GM18507 (cell line): ENCODE data around the gene UBA6.
"Not testable (repeated sequence)": the region's sequence is repeated elsewhere in the genome, so short reads cannot be mapped to it uniquely, and the experiment has no call there.

Experiments used
- DNase-seq: peaks from one replicate; pipeline ENCODE4 v3.0.0; 2011; ENCODE audit warnings: low read depth; ENCODE audit not compliant: insufficient read length; ENCODE audit errors: extremely low spot score
- FAIRE-seq: peaks from 2 replicates; lab custom pipeline; 2011; peaks lifted over from hg19 to GRCh38; lab: Jason Lieb, UNC

The UBA6 gene

DNA sequence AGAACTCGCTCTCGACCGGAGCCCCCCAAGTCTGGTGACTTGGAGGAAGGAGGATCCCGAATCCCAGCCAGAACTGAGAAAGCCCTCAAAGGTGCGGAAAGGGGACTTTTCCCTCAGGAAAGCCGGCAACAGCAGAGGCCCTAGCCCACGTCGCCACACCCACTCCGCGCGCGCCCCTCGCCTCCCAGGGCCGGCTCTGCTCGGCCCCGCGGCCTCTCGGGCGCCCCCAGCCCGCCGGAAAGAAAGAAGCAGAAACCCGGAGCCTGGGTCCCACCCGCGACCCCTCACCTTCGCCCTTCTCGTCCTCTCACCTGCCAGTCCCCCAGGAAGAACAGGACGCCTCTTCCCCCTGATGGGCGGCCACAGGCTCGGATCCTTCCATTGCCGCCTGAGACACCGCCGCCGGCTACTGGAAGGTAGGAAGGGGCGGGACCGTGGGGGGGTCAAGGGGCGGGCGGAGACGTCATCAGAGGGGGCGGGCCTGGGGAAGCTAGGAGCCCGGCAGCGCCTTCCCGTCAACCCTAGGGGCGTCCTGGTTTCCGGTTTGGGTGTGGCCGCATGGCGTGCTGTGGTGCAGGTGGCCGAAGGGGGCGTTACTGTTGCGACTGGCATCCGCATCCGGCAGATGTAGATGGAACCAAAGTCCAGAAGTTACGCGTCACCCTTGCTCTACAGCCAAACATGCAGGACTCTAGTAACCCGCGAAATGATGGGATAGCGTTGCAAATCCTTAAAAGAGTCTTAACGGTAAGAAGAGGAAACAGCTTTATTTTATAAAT, at the start of gene UBA6:
TSS of gene UBA6 (minus strand) at position 418 of the 779 bp plus-strand sequence. CDS start at position 382, 36 bp downstream.
- FAIRE-seq: peak; percentile 99

DNA sequence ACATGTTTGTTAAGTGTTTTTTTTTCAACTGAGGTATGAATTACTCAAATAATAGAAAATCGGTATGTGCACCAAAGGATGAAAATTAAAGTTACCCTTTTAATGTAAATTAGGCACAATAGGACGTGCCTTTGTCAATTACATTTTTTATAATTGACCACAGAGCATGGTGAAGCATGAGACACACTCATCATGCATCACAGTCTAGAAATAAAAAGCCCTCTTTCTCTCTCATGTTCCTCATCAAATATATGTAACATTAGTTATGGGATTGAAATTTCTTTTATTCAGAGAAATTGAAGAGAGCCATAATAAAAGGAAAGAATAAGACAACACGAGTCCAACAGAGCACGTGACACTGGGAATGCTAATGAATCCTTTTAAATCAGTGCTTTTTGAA, 49.7 kb upstream of the UBA6 start:
- DNase-seq: no peak
- no peak for FAIRE-seq

More for the DNA sequence above, at the start of gene UBA6:
- DNase-seq: peak; percentile 91

DNA sequence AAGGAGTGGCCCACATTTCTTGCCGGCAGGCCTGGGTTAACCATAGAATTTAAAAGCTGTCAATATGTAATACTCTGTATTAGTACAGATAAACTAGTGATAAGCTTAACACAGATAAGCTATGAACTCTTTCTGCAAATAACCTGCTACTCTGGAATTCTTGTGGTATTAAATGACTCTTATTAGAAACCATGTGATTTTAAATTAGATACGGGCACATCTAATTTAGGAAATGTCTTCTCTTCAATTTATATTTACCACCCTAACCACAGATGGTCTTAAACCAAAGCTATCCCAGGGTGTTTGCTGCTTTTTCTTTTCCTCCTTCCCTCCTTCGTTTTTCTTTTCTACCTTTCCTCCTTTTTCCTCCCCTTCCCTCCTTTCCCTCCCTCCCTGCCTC, 48.3 kb upstream of the UBA6 start:
- FAIRE-seq (no peak), DNase-seq (no peak)

DNA sequence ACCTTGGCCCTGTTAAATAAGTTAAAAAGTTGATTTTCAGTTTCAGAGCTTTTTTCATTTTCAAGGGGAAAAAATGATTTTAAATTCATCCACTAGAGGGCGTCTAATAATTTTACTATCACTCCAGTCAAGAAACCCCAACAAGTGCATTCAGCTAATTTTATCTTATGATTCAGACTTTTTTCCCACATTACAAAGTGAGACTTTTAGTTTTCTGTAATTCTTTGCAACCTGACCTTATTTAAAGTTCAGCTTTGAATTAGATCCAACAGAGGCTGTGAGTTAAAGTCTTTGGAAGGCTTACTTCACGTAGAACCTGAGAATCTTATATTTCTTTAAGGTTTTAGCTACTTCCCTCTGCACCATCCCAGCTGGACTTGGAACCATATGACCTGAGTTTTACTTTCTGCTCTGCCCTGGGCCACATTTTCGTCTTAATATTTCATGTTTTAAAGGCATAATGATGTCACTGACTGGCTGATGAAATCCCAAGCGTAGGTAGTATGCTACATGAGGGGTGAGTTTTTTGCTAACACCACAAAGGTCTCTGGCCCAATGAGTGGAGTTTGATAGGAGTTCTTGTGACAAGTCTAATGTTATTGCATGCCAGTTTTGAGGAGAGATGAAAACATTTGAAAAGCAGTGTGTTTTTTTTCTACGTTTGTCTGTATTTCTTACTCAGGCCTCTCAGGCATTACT, 46.0 kb upstream of the UBA6 start:
- peak; percentile 82 for FAIRE-seq
- DNase-seq: no peak

DNA sequence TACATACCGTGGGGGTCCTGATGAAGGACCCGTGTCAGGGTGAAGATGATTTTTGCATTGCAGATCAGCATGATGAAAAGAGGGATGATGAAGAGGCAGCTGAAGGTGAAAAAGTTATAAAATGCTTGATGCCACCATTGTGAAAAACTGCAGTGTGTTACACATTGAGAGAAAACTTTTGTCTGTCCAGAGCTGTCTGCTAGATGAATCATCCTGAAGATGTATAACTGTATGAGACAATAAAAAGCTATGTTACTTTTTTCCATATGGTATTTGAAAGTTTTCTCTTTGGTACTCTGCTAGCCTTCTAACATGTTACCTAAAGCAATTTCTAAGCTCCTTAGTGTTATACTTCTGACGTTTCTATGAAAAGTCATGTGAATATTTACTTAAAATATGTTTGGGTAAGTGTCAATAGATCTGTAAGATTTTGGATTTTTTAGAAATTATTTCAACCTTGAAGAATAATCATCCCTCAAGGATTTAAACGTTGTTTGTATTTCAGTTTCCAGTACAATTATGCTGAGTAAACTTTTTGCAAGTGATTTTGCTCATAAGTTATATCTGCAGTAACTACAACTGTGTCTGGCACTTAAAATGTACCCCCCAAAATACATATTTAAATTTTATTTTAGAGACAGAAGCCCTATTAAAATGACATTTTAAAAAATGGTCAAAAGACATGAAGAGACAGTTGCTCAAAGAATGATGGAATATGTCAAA, 43.8 kb upstream of the UBA6 start:
- FAIRE-seq: no peak
- no peak for DNase-seq

DNA sequence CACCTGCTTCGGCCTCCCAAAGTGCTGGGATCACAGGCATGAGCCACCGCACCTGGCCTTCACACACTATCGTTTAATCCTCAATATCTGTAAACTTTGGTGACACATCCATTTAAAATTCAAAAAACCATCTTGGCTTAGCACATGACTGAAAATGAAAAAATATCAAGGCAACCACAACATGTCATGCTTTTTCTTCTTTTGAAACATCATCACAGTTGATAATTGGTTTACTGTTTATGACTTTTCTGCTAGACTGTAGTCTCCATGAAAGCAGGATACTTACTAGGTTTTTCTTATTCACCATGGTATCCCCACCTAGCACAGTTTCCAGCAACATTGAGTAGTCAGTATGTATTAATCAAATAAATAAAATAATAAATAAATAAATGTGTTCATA, 42.2 kb upstream of the UBA6 start:
- no peak for DNase-seq
- no peak for FAIRE-seq

DNA sequence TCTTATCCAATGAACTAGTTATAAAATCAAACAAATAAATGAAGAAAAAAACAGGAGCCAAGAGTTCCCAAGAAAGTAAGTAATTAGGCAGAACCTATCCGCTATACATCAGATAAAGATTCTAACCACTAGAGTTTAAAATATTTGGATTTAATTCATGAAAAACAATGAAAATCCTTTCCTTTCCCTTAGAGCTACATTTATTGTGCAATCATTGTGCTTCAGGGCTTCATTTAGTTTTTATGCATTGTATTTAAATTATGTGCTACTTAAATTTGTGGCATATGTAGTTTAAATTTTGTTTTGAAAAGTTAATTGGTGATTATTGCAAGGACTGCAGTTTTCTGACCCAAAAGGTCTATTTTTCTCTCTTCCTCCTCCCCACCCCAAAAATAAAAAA, 35.3 kb upstream of the UBA6 start:
- DNase-seq (no peak), FAIRE-seq (no peak)

DNA sequence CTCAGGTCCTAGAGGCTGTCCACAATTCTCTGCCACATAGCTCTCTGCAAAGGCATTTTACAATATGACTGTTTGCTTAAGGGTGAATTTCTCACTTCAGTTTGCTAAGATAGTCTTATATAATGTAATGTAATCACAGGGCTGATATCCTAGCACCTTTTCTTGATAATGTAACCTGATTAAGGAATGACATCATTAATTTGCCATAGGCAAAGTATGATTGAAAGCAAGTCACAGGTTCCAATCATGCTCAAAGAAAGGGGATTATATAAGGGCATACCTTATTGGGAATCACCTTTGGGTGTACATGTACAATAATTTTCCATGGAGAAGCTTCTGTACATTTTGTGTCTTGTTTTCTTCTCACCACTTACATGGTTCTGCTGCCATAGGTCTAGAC, 34.4 kb upstream of the UBA6 start:
- no peak for FAIRE-seq

DNA sequence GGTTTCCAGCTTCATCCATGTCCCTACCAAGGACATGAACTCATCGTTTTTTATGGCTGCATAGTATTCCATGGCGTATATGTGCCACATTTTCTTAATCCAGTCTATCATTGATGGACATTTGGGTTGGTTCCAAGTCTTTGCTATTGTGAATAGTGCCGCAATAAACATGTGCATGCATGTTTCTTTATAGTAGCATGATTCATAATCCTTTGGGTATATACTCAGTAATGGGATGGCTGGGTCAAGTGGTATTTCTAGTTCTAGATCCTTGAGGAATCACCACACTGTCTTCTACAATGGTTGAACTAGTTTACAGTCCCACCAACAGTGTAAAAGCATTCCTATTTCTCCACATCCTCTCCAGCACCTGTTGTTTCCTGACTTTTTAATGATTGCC, 29.6 kb upstream of the UBA6 start:
- DNase-seq, FAIRE-seq: not testable (repeated sequence)

More for the DNA sequence above, 34.4 kb upstream of the UBA6 start:
- DNase-seq: no peak

DNA sequence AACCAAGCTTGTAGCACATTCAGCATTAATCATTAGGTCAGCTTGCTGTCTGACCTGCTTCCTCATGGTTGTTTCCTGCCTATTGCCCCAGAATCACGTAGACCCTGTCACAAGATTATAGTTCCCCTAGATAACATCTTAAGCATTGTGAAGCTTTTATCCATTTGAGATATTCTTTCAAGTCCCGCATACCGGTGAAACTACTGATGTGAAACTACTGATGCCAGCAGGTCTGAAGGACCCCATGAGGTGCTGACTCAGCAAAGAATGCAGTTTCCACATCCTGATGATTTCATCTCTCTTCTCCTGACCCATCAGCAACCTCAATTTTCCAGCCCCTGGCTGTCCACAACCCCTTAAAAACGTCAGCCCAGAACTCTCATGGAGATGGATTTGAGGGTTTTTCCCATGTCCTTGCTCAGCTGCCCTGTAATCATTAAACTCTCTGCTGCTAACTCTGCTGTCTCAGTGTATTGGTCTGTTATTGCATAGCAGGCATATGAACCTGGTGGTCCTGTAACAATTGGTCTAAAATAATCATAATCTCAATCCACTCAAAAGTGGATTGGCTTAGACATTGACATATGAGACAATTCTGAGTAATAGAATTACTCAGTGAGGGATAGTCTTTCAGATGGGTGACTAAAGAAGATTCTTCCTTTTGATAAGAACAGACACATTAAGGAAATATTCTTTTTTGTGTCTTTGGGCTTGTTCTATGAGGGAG, 26.3 kb upstream of the UBA6 start:
- DNase-seq: no peak
- no peak for FAIRE-seq

DNA sequence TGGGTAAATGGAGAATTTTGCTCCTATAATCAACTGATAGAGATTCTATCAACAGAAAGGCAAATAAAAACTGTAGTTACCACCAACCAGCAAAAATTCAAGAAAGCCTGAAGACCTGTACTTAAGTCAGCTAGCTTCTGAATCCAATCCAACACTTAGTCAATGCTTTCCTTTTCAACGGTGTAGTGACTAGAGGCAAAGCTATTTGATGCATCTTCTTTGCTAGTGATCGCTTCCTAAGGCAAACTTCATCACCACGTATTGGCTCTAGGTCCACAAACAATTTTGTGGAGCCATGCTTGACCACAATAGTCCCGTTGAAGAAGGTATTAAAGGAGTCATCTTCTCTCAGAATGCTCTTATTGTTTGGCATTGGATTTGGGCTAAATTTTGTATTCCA, 25.0 kb upstream of the UBA6 start:
- FAIRE-seq: no peak

DNA sequence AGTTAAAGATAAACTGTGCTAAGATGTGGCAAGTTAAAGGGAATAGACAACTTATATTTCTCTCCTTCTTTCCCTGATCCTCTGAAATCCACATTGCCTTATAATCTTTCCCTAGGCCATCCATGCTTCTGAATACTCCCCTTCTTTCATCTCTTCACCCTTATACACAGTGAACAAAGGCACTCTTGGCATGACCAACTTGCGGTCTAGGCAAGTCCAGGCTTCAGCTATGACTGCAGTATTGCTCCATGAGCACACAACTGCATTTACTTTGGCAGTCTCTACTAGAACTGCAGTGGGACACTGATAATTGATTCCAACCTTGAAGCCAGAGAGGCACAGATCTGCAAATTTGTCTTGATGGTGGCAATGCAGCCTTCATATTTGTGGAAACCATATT, 24.2 kb upstream of the UBA6 start:
- no peak for DNase-seq
- FAIRE-seq: no peak

More for the DNA sequence above, 25.0 kb upstream of the UBA6 start:
- no peak for DNase-seq

DNA sequence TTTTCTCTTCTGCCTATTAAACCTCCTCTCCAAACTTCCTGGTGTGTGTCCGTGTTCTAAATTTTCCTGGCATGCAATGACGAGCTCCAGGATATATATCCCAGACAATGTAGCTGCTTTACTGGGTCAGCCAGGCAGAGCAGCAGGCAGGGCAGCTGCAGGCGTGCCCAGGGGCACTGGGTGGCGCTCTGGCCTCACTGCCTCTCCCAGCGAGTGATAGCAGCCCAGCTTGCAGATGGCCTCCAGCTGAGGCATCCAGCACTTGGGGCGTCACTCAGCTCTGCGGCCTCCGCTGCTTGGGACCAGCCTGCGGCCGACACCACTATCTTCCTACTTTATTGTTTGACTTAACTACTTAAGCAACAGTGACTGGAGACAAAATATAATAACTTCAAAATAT, 23.0 kb upstream of the UBA6 start:
- FAIRE-seq (no peak), DNase-seq (no peak)

DNA sequence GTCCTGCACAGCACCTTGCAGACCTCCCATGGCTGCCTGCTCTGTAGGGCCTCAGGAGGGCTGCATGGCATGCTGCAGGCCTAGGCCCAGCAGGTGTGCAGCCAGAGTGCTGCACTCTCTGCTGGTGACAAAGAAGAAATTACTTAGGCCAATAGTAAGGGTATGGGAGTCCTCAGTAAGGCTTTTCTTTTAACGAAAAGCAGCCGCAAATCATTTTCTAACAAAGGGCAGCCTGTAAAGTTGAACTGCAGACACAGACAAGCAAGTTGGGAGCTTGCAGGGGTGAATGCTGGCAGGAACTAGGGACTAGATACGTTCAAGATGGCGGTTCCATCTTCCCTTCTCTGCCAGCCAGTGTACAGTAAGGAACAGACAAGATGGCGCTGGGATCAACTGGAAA, 22.4 kb upstream of the UBA6 start:
- DNase-seq (no peak), FAIRE-seq (no peak)

DNA sequence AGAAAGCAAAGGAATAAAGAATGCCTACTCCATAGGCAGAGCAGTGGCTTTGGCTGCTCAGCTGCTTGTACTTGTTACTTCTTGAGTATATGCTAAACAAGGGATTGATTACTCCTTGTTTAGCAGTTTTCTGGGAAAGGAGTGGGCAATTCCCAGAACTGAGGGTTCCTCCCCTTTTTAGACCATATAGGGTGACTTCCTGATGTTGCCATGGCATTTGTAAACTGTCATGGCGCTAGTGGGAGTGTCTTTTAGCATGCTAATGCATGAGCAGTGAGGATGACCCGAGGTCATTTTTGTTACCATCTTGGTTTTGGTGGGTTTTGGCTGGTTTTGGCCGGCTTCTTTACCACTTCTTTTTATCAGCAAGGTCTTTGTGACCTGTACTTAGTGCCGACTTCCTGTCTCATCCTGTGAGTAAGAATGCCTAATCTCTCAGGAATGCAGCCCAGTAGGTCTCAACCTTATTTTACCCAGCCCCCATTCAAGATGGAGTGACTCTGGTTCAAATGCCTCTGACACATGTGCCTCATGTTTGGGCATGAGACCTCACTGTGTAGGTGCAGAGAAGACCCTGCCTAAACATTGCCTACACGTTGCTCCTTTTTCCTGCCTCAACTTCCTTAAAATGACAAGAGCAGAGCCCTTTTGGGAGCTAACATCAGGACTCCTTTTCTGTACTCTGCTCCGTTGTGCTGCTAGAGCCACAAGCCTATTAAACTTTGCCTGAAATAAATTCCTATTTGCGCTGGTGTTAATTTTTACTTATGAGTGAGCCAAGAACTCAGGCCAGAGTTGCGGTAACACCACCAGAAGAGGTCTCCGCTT, 21.0 kb upstream of the UBA6 start:
- FAIRE-seq: no peak
- DNase-seq: no peak

DNA sequence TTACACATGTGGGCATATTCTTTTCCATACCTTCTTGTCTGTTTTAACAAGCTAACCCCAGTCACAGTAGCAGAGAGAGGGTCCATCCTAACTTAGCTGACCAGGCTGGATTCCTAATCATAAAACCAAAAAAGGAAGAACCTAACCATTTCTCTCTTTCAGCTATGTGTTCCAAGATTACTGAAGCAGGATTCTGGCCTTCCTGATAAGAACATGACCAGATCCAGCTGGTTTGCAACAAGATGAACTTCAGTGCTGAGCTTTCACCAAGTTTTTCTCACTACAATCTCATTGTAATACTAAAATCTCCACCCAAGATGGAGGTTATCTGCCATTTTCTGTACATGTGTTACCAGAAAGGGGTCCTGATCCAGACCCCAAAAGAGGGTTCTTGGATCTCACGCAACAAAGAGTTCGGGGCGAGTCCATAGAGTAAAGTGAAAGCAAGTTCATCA, 20.4 kb upstream of the UBA6 start:
- no peak for DNase-seq
- no peak for FAIRE-seq

DNA sequence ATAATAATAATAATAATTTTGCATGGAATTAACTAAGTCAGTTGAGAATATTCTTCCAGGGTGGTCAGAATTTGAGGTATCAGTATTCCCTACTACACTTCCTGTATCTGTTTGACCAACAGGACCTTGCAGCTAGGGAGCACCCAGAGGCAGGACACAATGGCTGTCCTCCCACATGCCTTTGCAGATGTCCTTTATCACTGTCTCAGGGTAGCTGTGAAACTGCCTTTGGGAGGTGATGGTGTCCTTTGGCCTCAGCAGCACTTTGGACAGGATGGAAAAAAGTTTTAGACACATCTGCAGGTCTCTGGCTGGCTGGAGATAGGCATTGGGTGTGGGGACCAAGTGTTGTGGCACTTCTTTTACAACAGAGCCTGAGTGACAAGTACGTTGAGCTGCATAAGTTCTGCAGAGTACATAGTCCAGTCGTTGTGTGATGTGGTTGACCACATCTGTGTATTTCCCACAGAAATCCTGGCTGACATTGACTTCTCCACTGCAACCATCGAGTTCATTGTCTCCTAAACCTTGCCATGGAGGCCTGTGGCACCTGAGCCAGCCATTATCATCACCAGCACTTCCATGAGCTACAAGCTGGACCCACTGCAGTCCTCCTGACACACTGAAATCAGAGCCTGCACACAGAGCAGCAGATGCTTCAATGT, 19.1 kb upstream of the UBA6 start:
- no peak for DNase-seq
- FAIRE-seq: no peak

DNA sequence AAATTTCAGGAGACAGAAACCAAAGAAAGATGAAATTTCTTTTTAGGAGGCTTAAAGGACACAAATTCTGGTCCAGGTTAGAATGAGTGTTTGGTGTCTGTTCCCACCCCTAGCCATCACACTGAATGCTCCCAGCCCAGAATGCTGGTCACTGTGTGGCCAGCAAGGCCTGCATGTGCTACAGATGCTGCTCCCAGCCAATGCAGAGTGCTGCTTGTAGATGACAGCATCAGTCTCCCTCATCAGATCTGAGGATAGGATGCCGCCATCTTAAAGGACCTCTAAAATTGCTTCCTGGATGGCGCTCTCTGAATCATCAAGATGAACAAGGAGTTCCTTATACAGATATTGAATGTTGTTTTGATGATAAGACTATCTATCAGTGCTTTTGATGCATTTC, 17.9 kb upstream of the UBA6 start:
- no peak for FAIRE-seq

More for the DNA sequence above, 17.9 kb upstream of the UBA6 start:
- DNase-seq: no peak
